ENCODE measurements around the gene PHKG2.

GRCh38 chr16:30748634-30749445 is 615 bp downstream of the PHKG2 start:
- TF ChIP-seq ZNF274 (IDR thresholded peaks at IDR 0.05; ENCODE audit: low read depth, low read length) = no peak
- no peak for TF ChIP-seq YY1 (IDR thresholded peaks at IDR 0.05; ENCODE audit: insufficient read depth, insufficient read length)
- no peak for TF ChIP-seq SUZ12 (IDR thresholded peaks at IDR 0.05; ENCODE audit: extremely low read depth, insufficient read depth, insufficient read length)

Measured in NT2/D1 (cell line).